Astrocyte (in vitro differentiated cells and primary cell): Measurements from ENCODE around the gene MYO1A. TPM values are rescaled to one million over a fixed set of nuclear protein-coding genes. Genes with fewer than 3 reads are reported as not detected.
"Not testable (repeated sequence)": the region's sequence is repeated elsewhere in the genome, so short reads cannot be mapped to it uniquely, and the experiment has no call there.

Source experiments
- DNase-seq: peaks from one replicate; pipeline ENCODE4 v3.0.0-alpha.2; 2010; ENCODE audit warnings: low read depth
- FAIRE-seq: peaks from 2 replicates; lab custom pipeline; 2011; peaks lifted over from hg19 to GRCh38; lab: Jason Lieb, UNC
- H2AFZ ChIP-seq: 2 replicates; pipeline ENCODE4 v1.6.0; 2012; ENCODE audit warnings: low read depth, low read length, inconsistent platforms
- H3K27ac ChIP-seq: 2 replicates; pipeline ENCODE4 v1.5.1; 2011; ENCODE audit warnings: low read depth, low read length, inconsistent platforms
- H3K27me3 ChIP-seq: 2 replicates; pipeline ENCODE4 v1.6.0; 2011; ENCODE audit warnings: low read length, inconsistent platforms; ENCODE audit not compliant: insufficient read depth
- H3K36me3 ChIP-seq: 2 replicates; pipeline ENCODE4 v1.5.1; 2011; ENCODE audit warnings: low read length, inconsistent platforms; ENCODE audit not compliant: insufficient read depth
- H3K4me1 ChIP-seq: 2 replicates; pipeline ENCODE4 v1.5.1; 2011; ENCODE audit warnings: low read length, inconsistent platforms; ENCODE audit not compliant: insufficient read depth
- H3K4me2 ChIP-seq: 2 replicates; pipeline ENCODE4 v1.6.0; 2012; ENCODE audit warnings: low read length, inconsistent platforms
- H3K4me3 ChIP-seq: 2 replicates; pipeline ENCODE4 v1.5.1; 2011; ENCODE audit warnings: low read depth, mild to moderate bottlenecking, low read length, inconsistent platforms; ENCODE audit not compliant: insufficient read depth
- H3K79me2 ChIP-seq: 2 replicates; pipeline ENCODE4 v1.6.0; 2012; ENCODE audit warnings: mild to moderate bottlenecking, low read length, inconsistent platforms; ENCODE audit not compliant: insufficient read depth
- H3K9ac ChIP-seq: 2 replicates; pipeline ENCODE4 v1.6.0; 2012; ENCODE audit warnings: mild to moderate bottlenecking, low read length, inconsistent platforms
- H3K9me3 ChIP-seq: 2 replicates; pipeline ENCODE4 v1.5.1; 2012; ENCODE audit warnings: low read depth, mild to moderate bottlenecking, low read length, inconsistent platforms; ENCODE audit not compliant: insufficient read depth
- H4K20me1 ChIP-seq: 2 replicates; pipeline ENCODE4 v1.6.0; 2012; ENCODE audit warnings: low read length, inconsistent platforms; ENCODE audit not compliant: insufficient read depth
- H3K27ac Mint-ChIP-seq: one replicate; pipeline ENCODE4 v1.8.0; 2021; ENCODE audit warnings: mild to moderate bottlenecking, mixed read lengths; ENCODE audit not compliant: unreplicated experiment
- H3K27me3 Mint-ChIP-seq: one replicate; pipeline ENCODE4 v1.8.0; 2021; ENCODE audit warnings: low read depth, mixed read lengths; ENCODE audit not compliant: unreplicated experiment
- H3K36me3 Mint-ChIP-seq: one replicate; pipeline ENCODE4 v1.8.0; 2021; ENCODE audit warnings: low read depth, mixed read lengths; ENCODE audit not compliant: unreplicated experiment
- H3K4me1 Mint-ChIP-seq: one replicate; pipeline ENCODE4 v1.8.0; 2021; ENCODE audit warnings: low read depth, mixed read lengths; ENCODE audit not compliant: unreplicated experiment
- H3K4me3 Mint-ChIP-seq: one replicate; pipeline ENCODE4 v1.8.0; 2021; ENCODE audit warnings: mild to moderate bottlenecking, moderate library complexity, mixed read lengths; ENCODE audit not compliant: unreplicated experiment
- H3K9me3 Mint-ChIP-seq: one replicate; pipeline ENCODE4 v1.8.0; 2021; ENCODE audit warnings: mild to moderate bottlenecking, mixed read lengths; ENCODE audit not compliant: unreplicated experiment
- EZH2 ChIP-seq: IDR thresholded peaks from 2 replicates; pipeline ENCODE4 v1.6.1; 2012; ENCODE audit warnings: mild to moderate bottlenecking, low read length, inconsistent platforms; ENCODE audit not compliant: insufficient read depth
- total RNA-seq: library from RNA; stranded (reverse); gene quantifications from 2 replicates; pipeline ENCODE4 v1.2.1, GENCODE V29; 2021
- TF ChIP-seq, protein P1 (sequence below): IDR thresholded peaks from 2 replicates; pipeline ENCODE4 v1.5.1; 2011; ENCODE audit warnings: low read depth, mild to moderate bottlenecking, inconsistent platforms, low read length, moderate library complexity; ENCODE audit not compliant: insufficient read depth

The MYO1A gene
- total RNA-seq, 1 donor from 2014 or later = 0.34 TPM

DNA sequence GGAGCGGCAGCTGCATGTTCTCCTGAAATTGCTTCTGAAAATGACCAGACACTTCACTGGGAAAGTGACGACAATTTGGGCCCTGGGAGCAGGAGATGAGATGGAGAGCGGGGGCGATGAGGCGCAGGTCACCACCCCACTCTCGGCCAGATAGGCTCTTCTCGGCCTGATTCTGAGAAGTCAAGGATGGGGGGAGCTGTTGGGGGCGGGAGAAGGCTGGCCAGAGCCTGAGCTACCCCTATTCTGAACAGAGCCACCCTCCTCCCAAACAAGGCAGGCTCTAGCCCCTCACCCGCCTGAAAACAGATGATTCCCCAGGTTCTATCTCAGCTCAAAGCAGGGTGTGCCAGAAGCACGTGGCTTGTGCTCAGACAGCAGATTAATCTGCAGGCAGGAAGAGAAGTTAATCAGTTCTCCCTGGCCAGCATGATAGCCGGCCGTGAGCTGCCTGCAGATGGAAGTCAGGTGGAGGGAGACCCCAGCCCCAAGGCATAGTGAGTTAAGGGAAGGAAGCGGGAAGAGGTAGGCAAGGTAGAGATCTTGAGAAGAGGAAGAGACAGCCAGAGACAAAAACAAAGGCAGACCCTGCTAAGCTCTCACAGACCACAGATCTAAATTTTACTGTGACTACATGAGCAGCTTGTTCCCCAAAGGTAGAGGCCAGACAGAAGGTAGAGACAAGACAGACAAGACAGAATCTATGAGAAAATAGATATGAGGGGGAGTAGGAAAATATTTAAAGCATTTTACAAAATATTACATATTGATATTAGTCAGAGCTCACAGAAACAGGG is 22.7 kb downstream of the MYO1A start:
- no peaks in the 10 kb centered on the region for H3K36me3 ChIP-seq
- H3K4me3 Mint-ChIP-seq = no peak overlapping the region
- no peak overlapping the region for H3K4me3 ChIP-seq
- no peak overlapping the region for H2AFZ ChIP-seq
- peaks cover 11% of the 10 kb centered on the region for H3K4me1 Mint-ChIP-seq
- H3K4me1 ChIP-seq = no peaks in the 10 kb centered on the region
- H3K4me2 ChIP-seq = no peak overlapping the region
- peaks cover 41% of the 10 kb centered on the region for H3K27me3 Mint-ChIP-seq
- H3K79me2 ChIP-seq = no peaks in the 10 kb centered on the region
- no peak overlapping the region for H3K27ac ChIP-seq
- no peaks in the 10 kb centered on the region for H4K20me1 ChIP-seq
- H3K36me3 Mint-ChIP-seq = peaks cover 2% of the 10 kb centered on the region
- TF ChIP-seq, protein P1, sequence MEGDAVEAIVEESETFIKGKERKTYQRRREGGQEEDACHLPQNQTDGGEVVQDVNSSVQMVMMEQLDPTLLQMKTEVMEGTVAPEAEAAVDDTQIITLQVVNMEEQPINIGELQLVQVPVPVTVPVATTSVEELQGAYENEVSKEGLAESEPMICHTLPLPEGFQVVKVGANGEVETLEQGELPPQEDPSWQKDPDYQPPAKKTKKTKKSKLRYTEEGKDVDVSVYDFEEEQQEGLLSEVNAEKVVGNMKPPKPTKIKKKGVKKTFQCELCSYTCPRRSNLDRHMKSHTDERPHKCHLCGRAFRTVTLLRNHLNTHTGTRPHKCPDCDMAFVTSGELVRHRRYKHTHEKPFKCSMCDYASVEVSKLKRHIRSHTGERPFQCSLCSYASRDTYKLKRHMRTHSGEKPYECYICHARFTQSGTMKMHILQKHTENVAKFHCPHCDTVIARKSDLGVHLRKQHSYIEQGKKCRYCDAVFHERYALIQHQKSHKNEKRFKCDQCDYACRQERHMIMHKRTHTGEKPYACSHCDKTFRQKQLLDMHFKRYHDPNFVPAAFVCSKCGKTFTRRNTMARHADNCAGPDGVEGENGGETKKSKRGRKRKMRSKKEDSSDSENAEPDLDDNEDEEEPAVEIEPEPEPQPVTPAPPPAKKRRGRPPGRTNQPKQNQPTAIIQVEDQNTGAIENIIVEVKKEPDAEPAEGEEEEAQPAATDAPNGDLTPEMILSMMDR = no peak
- TF ChIP-seq EZH2 = no peak
- DNase-seq = no peak
- peaks cover 28% of the 10 kb centered on the region for H3K27me3 ChIP-seq
- H3K27ac Mint-ChIP-seq = no peak overlapping the region
- no peaks in the 10 kb centered on the region for H3K9me3 ChIP-seq
- no peaks in the 10 kb centered on the region for H3K9me3 Mint-ChIP-seq
- no peak overlapping the region for H3K9ac ChIP-seq
- FAIRE-seq = no peak

DNA sequence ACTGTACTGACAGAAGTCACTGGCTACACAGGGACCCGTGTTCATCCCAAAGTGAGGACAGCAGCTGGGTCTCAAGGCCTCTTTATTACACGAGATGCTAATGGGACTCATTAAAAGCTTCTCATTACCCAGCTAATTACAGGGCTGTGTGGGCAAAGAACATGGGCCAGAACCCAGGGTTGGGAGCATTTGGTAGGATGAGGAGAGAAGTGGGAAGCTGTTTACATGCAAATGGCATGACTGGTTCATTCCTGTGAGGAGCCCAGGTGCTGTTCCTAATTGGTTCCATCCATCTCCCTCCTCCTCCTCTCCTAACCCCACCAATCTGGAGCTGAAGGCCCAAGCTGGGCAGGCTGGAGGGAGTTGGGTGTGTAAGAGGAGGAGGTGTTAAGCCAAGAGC is 24.7 kb downstream of the MYO1A start:
- no peaks in the 10 kb centered on the region for H4K20me1 ChIP-seq
- TF ChIP-seq, protein P1 = no peak
- TF ChIP-seq EZH2 = no peak

DNA sequence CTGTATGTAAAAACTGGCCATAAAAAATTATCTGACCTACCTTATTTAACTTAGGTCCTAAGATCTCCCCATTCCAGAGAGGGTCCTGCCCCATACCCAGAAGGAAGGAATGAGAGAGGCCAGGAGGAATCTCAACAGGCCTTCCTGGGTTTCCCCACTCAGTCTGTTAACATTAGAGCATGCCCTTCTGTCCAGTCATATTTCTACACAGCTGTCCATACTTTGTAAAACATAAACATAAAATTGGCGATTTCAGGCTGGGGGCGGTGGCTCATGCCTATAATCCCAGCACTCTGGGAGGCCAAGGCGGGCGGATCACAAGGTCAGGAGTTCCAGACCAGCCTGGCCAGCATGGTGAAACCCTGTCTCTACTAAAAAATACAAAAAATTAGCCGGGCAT is 27.6 kb downstream of the MYO1A start:
- H3K4me3 Mint-ChIP-seq, H2AFZ ChIP-seq: not testable (repeated sequence)

More for the DNA sequence above, 24.7 kb downstream of the MYO1A start:
- H3K4me3 Mint-ChIP-seq = no peak overlapping the region
- DNase-seq = no peak
- Histone ChIP-seq H3K4me1 (no peaks in the 10 kb centered on the region), H3K9me3 (no peaks in the 10 kb centered on the region), H3K27me3 (peaks cover 24% of the 10 kb centered on the region), H2AFZ (no peak overlapping the region), H3K36me3 (no peaks in the 10 kb centered on the region), H3K27ac (no peak overlapping the region), H3K4me3 (no peak overlapping the region), H3K4me2 (no peak overlapping the region), H3K79me2 (no peaks in the 10 kb centered on the region), H3K9ac (no peak overlapping the region)
- no peaks in the 10 kb centered on the region for H3K9me3 Mint-ChIP-seq
- no peak overlapping the region for H3K27ac Mint-ChIP-seq
- FAIRE-seq = no peak
- H3K27me3 Mint-ChIP-seq = peaks cover 35% of the 10 kb centered on the region
- H3K4me1 Mint-ChIP-seq = peaks cover 4% of the 10 kb centered on the region
- H3K36me3 Mint-ChIP-seq = no peaks in the 10 kb centered on the region

More for the DNA sequence above, 27.6 kb downstream of the MYO1A start:
- not testable (repeated sequence) for H3K27ac Mint-ChIP-seq, H3K9ac ChIP-seq, H3K4me1 ChIP-seq, DNase-seq, H3K79me2 ChIP-seq, H3K9me3 ChIP-seq, H3K36me3 ChIP-seq, H3K27ac ChIP-seq, H4K20me1 ChIP-seq, H3K4me1 Mint-ChIP-seq, FAIRE-seq, H3K36me3 Mint-ChIP-seq, H3K4me2 ChIP-seq, H3K9me3 Mint-ChIP-seq, H3K4me3 ChIP-seq
- H3K27me3 ChIP-seq = peaks cover 23% of the 10 kb centered on the region
- peaks cover 21% of the 10 kb centered on the region for H3K27me3 Mint-ChIP-seq
